SU-DHL-6 (cell line): Measurements from ENCODE around the gene SLC41A3.

Experiments
- H2AFZ ChIP-seq: fragments of 200-600 bp; sonication (generic); 2 replicates; pipeline ENCODE4 v1.6.1; 2014; ENCODE audit warnings: low read depth, mild to moderate bottlenecking, moderate library complexity, mixed read lengths, antibody characterized with exemption, low read length; ENCODE audit not compliant: severe bottlenecking
- H3F3A ChIP-seq: fragments of 200-600 bp; shearing (Covaris generic); 2 replicates; pipeline ENCODE4 v1.6.0; 2016; ENCODE audit warnings: antibody characterized with exemption, mild to moderate bottlenecking; ENCODE audit not compliant: insufficient read depth
- H3K27ac ChIP-seq: fragments of 200-600 bp; sonication (generic); 2 replicates; pipeline ENCODE4 v1.5.1; 2016; ENCODE audit warnings: low read depth, mild to moderate bottlenecking, low read length, moderate library complexity, mixed read lengths
- H3K27me3 ChIP-seq: fragments of 200-600 bp; sonication (generic), shearing (Covaris generic); 2 replicates; pipeline ENCODE4 v1.6.0; 2014; ENCODE audit warnings: mild to moderate bottlenecking, low read length
- H3K36me3 ChIP-seq: fragments of 200-600 bp; sonication (generic); 2 replicates; pipeline ENCODE4 v1.6.1; 2014; ENCODE audit warnings: mild to moderate bottlenecking, low read length, mixed read lengths
- H3K4me2 ChIP-seq: fragments of 300-600, 200-600 bp; shearing (Covaris generic), sonication (generic); 2 replicates; pipeline ENCODE4 v1.6.0; 2014; ENCODE audit warnings: low read length, low read depth, mild to moderate bottlenecking; ENCODE audit not compliant: poor library complexity, severe bottlenecking
- H3K4me3 ChIP-seq: fragments of 200-600 bp; sonication (generic); 2 replicates; pipeline ENCODE4 v1.5.1; 2014; ENCODE audit warnings: antibody characterized with exemption, low read length, mild to moderate bottlenecking, mixed read lengths; ENCODE audit not compliant: insufficient read depth, poor library complexity, severe bottlenecking
- H3K79me2 ChIP-seq: fragments of 200-600 bp; sonication (generic); 2 replicates; pipeline ENCODE4 v1.6.1; 2014; ENCODE audit warnings: mild to moderate bottlenecking, low read length, moderate library complexity; ENCODE audit not compliant: insufficient read depth
- H3K9ac ChIP-seq: fragments of 200-600 bp; sonication (generic); 2 replicates; pipeline ENCODE4 v1.7.0; 2014; ENCODE audit warnings: mild to moderate bottlenecking, low read length
- H3K9me2 ChIP-seq: fragments of 200-600 bp; sonication (generic); replicated peaks from 2 replicates; pipeline ENCODE4 v1.6.1; 2014; ENCODE audit warnings: low read length; ENCODE audit not compliant: insufficient read depth
- H3K9me3 ChIP-seq: fragments of 200-600 bp; sonication (generic); 2 replicates; pipeline ENCODE4 v1.6.1; 2014; ENCODE audit warnings: low read length, mixed read lengths; ENCODE audit not compliant: insufficient read depth
- H4K20me1 ChIP-seq: fragments of 200-600 bp; sonication (generic); 2 replicates; pipeline ENCODE4 v1.6.1; 2014; ENCODE audit warnings: low read depth, mild to moderate bottlenecking, antibody characterized with exemption, low read length, moderate library complexity, mixed read lengths
- CTCF ChIP-seq: fragments of 200-600 bp; sonication (generic); IDR thresholded peaks from one replicate; pipeline ENCODE4 v1.5.1; 2017; ENCODE audit warnings: antibody characterized with exemption, mild to moderate bottlenecking, low read length, moderate library complexity; ENCODE audit not compliant: insufficient read depth, poor library complexity, severe bottlenecking
- EZH2phosphoT487 ChIP-seq: fragments of 200-600 bp; sonication (generic), shearing (Covaris generic); conservative IDR thresholded peaks from 2 replicates; pipeline ENCODE4 v1.6.1; 2018; ENCODE audit warnings: mild to moderate bottlenecking, antibody characterized with exemption, low read length, moderate library complexity, mixed read lengths

The SLC41A3 gene

GRCh38 chr3:126033765-126034164 is 50.2 kb downstream of the SLC41A3 start:
- Histone ChIP-seq H3K9me3 (no peaks in the 10 kb centered on the region), H2AFZ (no peak overlapping the region), H3K9me2 (no peaks in the 10 kb centered on the region), H3K27me3 (no peaks in the 10 kb centered on the region), H3K27ac (no peak overlapping the region), H3F3A (no peaks in the 10 kb centered on the region), H3K4me2 (no peak overlapping the region), H3K9ac (no peak overlapping the region), H3K36me3 (no peaks in the 10 kb centered on the region), H4K20me1 (no peaks in the 10 kb centered on the region), H3K4me3 (no peak overlapping the region), H3K79me2 (no peaks in the 10 kb centered on the region)
- TF ChIP-seq CTCF (no peak), EZH2phosphoT487 (no peak)

- Histone ChIP-seq H3K9me2 (no peaks in the 10 kb centered on the region), H3K27ac (no peak overlapping the region), H3F3A (no peaks in the 10 kb centered on the region), H3K4me3 (no peak overlapping the region), H3K9ac (no peak overlapping the region), H4K20me1 (no peaks in the 10 kb centered on the region), H3K9me3 (peaks cover 5% of the 10 kb centered on the region; the same call in 1 of the 2 replicates), H2AFZ (no peak overlapping the region), H3K4me2 (no peak overlapping the region), H3K79me2 (no peaks in the 10 kb centered on the region), H3K36me3 (no peaks in the 10 kb centered on the region), H3K27me3 (no peaks in the 10 kb centered on the region)
- TF ChIP-seq CTCF: no peak
- no peak for TF ChIP-seq EZH2phosphoT487
Measured at GRCh38 chr3:126033051-126033745, 50.7 kb downstream of the SLC41A3 start.

- H3K9me3 ChIP-seq: peaks cover 14% of the 10 kb centered on the region; the same call in 1 of the 2 replicates
- H3K36me3 ChIP-seq: no peaks in the 10 kb centered on the region
- no peaks in the 10 kb centered on the region for H3K79me2 ChIP-seq
- H3K4me2 ChIP-seq: no peak overlapping the region
- H4K20me1 ChIP-seq: no peaks in the 10 kb centered on the region
- H3F3A ChIP-seq: no peaks in the 10 kb centered on the region
- no peak overlapping the region for H3K9ac ChIP-seq
- no peak overlapping the region for H3K4me3 ChIP-seq
- no peaks in the 10 kb centered on the region for H3K9me2 ChIP-seq
- TF ChIP-seq EZH2phosphoT487 (no peak), CTCF (no peak)
- no peak overlapping the region for H2AFZ ChIP-seq
- H3K27me3 ChIP-seq: no peaks in the 10 kb centered on the region
- H3K27ac ChIP-seq: no peak overlapping the region
Measured at GRCh38 chr3:126031981-126032471, 51.9 kb downstream of the SLC41A3 start.
